ENCODE data around the gene LHFPL5. TPM values are rescaled to one million over a fixed set of nuclear protein-coding genes. Genes with fewer than 3 reads are reported as not detected.

LHFPL5 gene
- total and polyA plus RNA-seq, 2 experiments from 2014 or later, result not detected

DNA sequence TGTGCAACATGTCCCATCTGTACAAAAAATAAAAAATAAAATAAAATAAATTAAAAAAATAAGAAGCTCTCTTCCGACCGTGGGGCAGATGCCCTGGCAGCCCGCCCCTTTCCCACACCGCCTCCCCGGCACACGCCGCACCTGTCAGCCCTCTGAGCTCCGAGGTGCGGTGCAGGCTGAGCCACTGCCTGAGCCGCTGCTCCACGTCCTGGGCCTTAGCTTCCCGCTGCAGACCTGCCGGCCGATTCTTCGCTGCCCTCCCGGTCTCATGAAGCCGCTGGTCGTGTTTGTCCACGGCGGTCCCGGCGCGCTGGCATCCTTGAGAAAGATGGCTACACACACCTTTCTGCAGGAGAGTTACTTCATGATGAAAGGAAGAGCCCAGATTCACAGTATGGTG, 39.4 kb upstream of the LHFPL5 start:
- Histone ChIP-seq H2AFZ (peak overlapping the region; percentile 34; the same call in 1 of the 2 replicates), H3K27ac (ENCODE audit: low read depth) (no peak overlapping the region), H3K27me3 (ENCODE audit: insufficient read depth) (no peaks in the 10 kb centered on the region), H3K79me2 (replicated peaks; ENCODE audit: insufficient read depth) (no peaks in the 10 kb centered on the region), H4K20me1 (replicated peaks; ENCODE audit: insufficient read depth) (no peaks in the 10 kb centered on the region), H3K4me2 (no peak overlapping the region), H3K36me3 (ENCODE audit: insufficient read depth) (no peaks in the 10 kb centered on the region), H3K9me2 (ENCODE audit: insufficient read depth) (no peaks in the 10 kb centered on the region), H3K4me3 (no peak overlapping the region), H3K4me1 (ENCODE audit: insufficient read depth) (peaks cover 10% of the 10 kb centered on the region), H3F3A (replicated peaks; ENCODE audit: low read depth) (0 out of 2 replicates have a peak, but pooled peaks cover 3% of the 10 kb centered on the region)
- Mint-ChIP-seq H3K4me3 (no peak overlapping the region), H3K4me1 (peaks cover 17% of the 10 kb centered on the region), H3K27ac (no peak overlapping the region), H3K9me3 (no peaks in the 10 kb centered on the region; the same call in 1 of the 3 replicates), H3K27me3 (ENCODE audit: insufficient read depth, low read depth, poor library complexity) (peaks cover 14% of the 10 kb centered on the region), H3K36me3 (ENCODE audit: low read depth) (no peaks in the 10 kb centered on the region)
- TF ChIP-seq ZNF331 (CRISPR knock-in tag; IDR thresholded peaks at IDR 0.05; ENCODE audit: low read depth) (no peak), EZH2 (IDR thresholded peaks at IDR 0.05; ENCODE audit: low read depth, unreplicated experiment) (no peak), ZNF114 (CRISPR knock-in tag; IDR thresholded peaks at IDR 0.05) (no peak), STAT1 (IDR thresholded peaks at IDR 0.05; ENCODE audit: unreplicated experiment) (no peak), NANOG (IDR thresholded peaks at IDR 0.05; ENCODE audit: borderline replicate concordance) (no peak), EZH2phosphoT487 (IDR thresholded peaks at IDR 0.05; ENCODE audit: unreplicated experiment) (no peak), JUNB (IDR thresholded peaks at IDR 0.05; ENCODE audit: unreplicated experiment) (no peak), POLR2AphosphoS5 (IDR thresholded peaks at IDR 0.05; ENCODE audit: low read depth) (no peak), CREB1 (CRISPR knock-in tag; IDR thresholded peaks at IDR 0.05; ENCODE audit: low read depth) (no peak)
- TF ChIP-seq, protein P1, sequence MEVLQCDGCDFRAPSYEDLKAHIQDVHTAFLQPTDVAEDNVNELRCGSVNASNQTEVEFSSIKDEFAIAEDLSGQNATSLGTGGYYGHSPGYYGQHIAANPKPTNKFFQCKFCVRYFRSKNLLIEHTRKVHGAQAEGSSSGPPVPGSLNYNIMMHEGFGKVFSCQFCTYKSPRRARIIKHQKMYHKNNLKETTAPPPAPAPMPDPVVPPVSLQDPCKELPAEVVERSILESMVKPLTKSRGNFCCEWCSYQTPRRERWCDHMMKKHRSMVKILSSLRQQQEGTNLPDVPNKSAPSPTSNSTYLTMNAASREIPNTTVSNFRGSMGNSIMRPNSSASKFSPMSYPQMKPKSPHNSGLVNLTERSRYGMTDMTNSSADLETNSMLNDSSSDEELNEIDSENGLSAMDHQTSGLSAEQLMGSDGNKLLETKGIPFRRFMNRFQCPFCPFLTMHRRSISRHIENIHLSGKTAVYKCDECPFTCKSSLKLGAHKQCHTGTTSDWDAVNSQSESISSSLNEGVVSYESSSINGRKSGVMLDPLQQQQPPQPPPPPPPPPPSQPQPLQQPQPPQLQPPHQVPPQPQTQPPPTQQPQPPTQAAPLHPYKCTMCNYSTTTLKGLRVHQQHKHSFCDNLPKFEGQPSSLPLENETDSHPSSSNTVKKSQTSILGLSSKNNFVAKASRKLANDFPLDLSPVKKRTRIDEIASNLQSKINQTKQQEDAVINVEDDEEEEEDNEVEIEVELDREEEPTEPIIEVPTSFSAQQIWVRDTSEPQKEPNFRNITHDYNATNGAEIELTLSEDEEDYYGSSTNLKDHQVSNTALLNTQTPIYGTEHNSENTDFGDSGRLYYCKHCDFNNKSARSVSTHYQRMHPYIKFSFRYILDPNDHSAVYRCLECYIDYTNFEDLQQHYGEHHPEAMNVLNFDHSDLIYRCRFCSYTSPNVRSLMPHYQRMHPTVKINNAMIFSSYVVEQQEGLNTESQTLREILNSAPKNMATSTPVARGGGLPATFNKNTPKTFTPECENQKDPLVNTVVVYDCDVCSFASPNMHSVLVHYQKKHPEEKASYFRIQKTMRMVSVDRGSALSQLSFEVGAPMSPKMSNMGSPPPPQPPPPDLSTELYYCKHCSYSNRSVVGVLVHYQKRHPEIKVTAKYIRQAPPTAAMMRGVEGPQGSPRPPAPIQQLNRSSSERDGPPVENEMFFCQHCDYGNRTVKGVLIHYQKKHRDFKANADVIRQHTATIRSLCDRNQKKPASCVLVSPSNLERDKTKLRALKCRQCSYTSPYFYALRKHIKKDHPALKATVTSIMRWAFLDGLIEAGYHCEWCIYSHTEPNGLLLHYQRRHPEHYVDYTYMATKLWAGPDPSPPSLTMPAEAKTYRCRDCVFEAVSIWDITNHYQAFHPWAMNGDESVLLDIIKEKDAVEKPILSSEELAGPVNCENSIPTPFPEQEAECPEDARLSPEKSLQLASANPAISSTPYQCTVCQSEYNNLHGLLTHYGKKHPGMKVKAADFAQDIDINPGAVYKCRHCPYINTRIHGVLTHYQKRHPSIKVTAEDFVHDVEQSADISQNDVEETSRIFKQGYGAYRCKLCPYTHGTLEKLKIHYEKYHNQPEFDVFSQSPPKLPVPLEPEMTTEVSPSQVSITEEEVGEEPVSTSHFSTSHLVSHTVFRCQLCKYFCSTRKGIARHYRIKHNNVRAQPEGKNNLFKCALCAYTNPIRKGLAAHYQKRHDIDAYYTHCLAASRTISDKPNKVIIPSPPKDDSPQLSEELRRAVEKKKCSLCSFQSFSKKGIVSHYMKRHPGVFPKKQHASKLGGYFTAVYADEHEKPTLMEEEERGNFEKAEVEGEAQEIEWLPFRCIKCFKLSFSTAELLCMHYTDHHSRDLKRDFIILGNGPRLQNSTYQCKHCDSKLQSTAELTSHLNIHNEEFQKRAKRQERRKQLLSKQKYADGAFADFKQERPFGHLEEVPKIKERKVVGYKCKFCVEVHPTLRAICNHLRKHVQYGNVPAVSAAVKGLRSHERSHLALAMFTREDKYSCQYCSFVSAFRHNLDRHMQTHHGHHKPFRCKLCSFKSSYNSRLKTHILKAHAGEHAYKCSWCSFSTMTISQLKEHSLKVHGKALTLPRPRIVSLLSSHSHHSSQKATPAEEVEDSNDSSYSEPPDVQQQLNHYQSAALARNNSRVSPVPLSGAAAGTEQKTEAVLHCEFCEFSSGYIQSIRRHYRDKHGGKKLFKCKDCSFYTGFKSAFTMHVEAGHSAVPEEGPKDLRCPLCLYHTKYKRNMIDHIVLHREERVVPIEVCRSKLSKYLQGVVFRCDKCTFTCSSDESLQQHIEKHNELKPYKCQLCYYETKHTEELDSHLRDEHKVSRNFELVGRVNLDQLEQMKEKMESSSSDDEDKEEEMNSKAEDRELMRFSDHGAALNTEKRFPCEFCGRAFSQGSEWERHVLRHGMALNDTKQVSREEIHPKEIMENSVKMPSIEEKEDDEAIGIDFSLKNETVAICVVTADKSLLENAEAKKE (CRISPR knock-in tag; IDR thresholded peaks at IDR 0.05), result no peak
- TF ChIP-seq, protein P2, sequence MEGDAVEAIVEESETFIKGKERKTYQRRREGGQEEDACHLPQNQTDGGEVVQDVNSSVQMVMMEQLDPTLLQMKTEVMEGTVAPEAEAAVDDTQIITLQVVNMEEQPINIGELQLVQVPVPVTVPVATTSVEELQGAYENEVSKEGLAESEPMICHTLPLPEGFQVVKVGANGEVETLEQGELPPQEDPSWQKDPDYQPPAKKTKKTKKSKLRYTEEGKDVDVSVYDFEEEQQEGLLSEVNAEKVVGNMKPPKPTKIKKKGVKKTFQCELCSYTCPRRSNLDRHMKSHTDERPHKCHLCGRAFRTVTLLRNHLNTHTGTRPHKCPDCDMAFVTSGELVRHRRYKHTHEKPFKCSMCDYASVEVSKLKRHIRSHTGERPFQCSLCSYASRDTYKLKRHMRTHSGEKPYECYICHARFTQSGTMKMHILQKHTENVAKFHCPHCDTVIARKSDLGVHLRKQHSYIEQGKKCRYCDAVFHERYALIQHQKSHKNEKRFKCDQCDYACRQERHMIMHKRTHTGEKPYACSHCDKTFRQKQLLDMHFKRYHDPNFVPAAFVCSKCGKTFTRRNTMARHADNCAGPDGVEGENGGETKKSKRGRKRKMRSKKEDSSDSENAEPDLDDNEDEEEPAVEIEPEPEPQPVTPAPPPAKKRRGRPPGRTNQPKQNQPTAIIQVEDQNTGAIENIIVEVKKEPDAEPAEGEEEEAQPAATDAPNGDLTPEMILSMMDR (conservative IDR thresholded peaks at IDR 0.05; ENCODE audit: low read depth in 2 of 2), result no peak
- TF ChIP-seq, protein P3, sequence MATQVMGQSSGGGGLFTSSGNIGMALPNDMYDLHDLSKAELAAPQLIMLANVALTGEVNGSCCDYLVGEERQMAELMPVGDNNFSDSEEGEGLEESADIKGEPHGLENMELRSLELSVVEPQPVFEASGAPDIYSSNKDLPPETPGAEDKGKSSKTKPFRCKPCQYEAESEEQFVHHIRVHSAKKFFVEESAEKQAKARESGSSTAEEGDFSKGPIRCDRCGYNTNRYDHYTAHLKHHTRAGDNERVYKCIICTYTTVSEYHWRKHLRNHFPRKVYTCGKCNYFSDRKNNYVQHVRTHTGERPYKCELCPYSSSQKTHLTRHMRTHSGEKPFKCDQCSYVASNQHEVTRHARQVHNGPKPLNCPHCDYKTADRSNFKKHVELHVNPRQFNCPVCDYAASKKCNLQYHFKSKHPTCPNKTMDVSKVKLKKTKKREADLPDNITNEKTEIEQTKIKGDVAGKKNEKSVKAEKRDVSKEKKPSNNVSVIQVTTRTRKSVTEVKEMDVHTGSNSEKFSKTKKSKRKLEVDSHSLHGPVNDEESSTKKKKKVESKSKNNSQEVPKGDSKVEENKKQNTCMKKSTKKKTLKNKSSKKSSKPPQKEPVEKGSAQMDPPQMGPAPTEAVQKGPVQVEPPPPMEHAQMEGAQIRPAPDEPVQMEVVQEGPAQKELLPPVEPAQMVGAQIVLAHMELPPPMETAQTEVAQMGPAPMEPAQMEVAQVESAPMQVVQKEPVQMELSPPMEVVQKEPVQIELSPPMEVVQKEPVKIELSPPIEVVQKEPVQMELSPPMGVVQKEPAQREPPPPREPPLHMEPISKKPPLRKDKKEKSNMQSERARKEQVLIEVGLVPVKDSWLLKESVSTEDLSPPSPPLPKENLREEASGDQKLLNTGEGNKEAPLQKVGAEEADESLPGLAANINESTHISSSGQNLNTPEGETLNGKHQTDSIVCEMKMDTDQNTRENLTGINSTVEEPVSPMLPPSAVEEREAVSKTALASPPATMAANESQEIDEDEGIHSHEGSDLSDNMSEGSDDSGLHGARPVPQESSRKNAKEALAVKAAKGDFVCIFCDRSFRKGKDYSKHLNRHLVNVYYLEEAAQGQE (IDR thresholded peaks at IDR 0.05; ENCODE audit: unreplicated experiment), result no peak
- TF ChIP-seq, protein P4, sequence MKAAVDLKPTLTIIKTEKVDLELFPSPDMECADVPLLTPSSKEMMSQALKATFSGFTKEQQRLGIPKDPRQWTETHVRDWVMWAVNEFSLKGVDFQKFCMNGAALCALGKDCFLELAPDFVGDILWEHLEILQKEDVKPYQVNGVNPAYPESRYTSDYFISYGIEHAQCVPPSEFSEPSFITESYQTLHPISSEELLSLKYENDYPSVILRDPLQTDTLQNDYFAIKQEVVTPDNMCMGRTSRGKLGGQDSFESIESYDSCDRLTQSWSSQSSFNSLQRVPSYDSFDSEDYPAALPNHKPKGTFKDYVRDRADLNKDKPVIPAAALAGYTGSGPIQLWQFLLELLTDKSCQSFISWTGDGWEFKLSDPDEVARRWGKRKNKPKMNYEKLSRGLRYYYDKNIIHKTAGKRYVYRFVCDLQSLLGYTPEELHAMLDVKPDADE (IDR thresholded peaks at IDR 0.05), result no peak
- peak; percentile 5; the same call in 2 of the 3 replicates for ATAC-seq
- DNase-seq (ENCODE audit: low spot score), result peak; percentile 27
